Measurements from ENCODE around the gene SCEL. TPM values are rescaled to one million over a fixed set of nuclear protein-coding genes. Genes with fewer than 3 reads are reported as not detected.
A peak's percentile ranks its signal among the peaks of the same experiment; 100 is the strongest.

SCEL gene
- total and polyA plus RNA-seq, 2 of the 4 experiments (the other 2 are of a cell fraction), result not detected

- H3K9me3 ChIP-seq (ENCODE audit: control insufficient read depth, insufficient read depth, low read length), result no peaks in the 10 kb centered on the region
- no peak overlapping the region for H4K5ac ChIP-seq (ENCODE audit: low read depth, low read length)
- no peaks in the 10 kb centered on the region for H3K79me1 ChIP-seq (ENCODE audit: low read depth in 1 of 2, low read length in 2 of 2)
- no peak overlapping the region for H3K23ac ChIP-seq (ENCODE audit: low read depth, low read length)
- no peak overlapping the region for H3K4me3 ChIP-seq (ENCODE audit: insufficient read depth, low read depth, low read length)
- H3K18ac ChIP-seq (ENCODE audit: low read depth, low read length), result no peak overlapping the region
- H3K4ac ChIP-seq (ENCODE audit: low read depth, low read length), result no peak overlapping the region
- H3K4me2 ChIP-seq (ENCODE audit: low read depth, low read length), result no peak overlapping the region
- H2AK5ac ChIP-seq (ENCODE audit: low read depth, low read length), result no peak overlapping the region
- H2BK20ac ChIP-seq (ENCODE audit: low read depth, low read length), result no peak overlapping the region
- H3K4me1 ChIP-seq (ENCODE audit: control insufficient read depth, insufficient read depth, low read length), result no peaks in the 10 kb centered on the region
- no CpG with 5 or more reads among the region's 2 CpGs for WGBS, 2 experiments (ENCODE audit: extremely low coverage in 2 of 2, insufficient read length in 1 of 2)
- no peak overlapping the region for H3K9ac ChIP-seq (ENCODE audit: low read depth, low read length)
- no peak for TF ChIP-seq CTCF (conservative IDR thresholded peaks at IDR 0.05; ENCODE audit: low read depth, low read length)
- no peak for TF ChIP-seq POLR2A (IDR thresholded peaks at IDR 0.05; ENCODE audit: low read depth, low read length)
- no peak overlapping the region for H3K56ac ChIP-seq (ENCODE audit: extremely low read depth, insufficient read depth, low read length)
- H3K9me1 ChIP-seq (ENCODE audit: insufficient read depth, low read length), result no peaks in the 10 kb centered on the region
- H2BK5ac ChIP-seq (ENCODE audit: low read depth, low read length, poor library complexity, severe bottlenecking), result no peak overlapping the region
- no peaks in the 10 kb centered on the region for H3K27me3 ChIP-seq (ENCODE audit: control insufficient read depth, insufficient read depth, low read length)
- H3K14ac ChIP-seq (replicated peaks; ENCODE audit: low read depth, low read length), result no peak overlapping the region
- ChIA-PET CTCF (no interaction called here), POLR2A (ENCODE audit: unreplicated experiment) (no interaction called here)
- H4K20me1 ChIP-seq (ENCODE audit: insufficient read depth, low read length), result no peaks in the 10 kb centered on the region
- no peak overlapping the region for H2BK15ac ChIP-seq (ENCODE audit: low read depth, low read length)
- in situ Hi-C loops (cut with MboI; ENCODE audit: low sequenced_read_pairs), result no loop called here
- BruUV-seq (replicated peaks), result no TSS peak
- H2AK9ac ChIP-seq (replicated peaks; ENCODE audit: low read depth, low read length, poor library complexity), result no peak overlapping the region
- DNase-seq (no peak), ATAC-seq (ENCODE audit: low read depth) (no peak)
- dilution Hi-C loops (cut with HindIII; ENCODE audit: low sequenced_read_pairs, unreplicated experiment), result no loop called here
- intact Hi-C loops (cut with micrococcal nuclease), result no loop called here
- H2AFZ ChIP-seq (replicated peaks; ENCODE audit: low read length, poor library complexity), result peak overlapping the region; percentile 67
- H3K27ac ChIP-seq (ENCODE audit: insufficient read depth, low read length), result no peak overlapping the region
- no peak overlapping the region for H4K91ac ChIP-seq (ENCODE audit: insufficient read depth, low read depth, low read length)
- H4K8ac ChIP-seq (ENCODE audit: low read depth in 2 of 2, low read length in 2 of 2), result no peak overlapping the region
- no peaks in the 10 kb centered on the region for H3K36me3 ChIP-seq (ENCODE audit: control insufficient read depth, insufficient read depth, low read length)
- H2BK120ac ChIP-seq (ENCODE audit: low read depth, low read length), result no peak overlapping the region
These were observed 19.7 kb upstream of the SCEL start for GRCh38 chr13:77515785-77516184.

All from IMR-90 (cell line).